HEK293 (cell line): ENCODE results near the gene GNLY.
"Not testable (repeated sequence)": the region's sequence is repeated elsewhere in the genome, so short reads cannot be mapped to it uniquely, and the experiment has no call there.

Experiments used
- CTCF ChIA-PET: fragments of 350-600 bp; formaldehyde crosslinking; extraction: SDS; loops from one replicate; lab custom pipeline; 2021; ENCODE audit warnings: antibody characterized with exemption; lab: Yijun Ruan, JAX
- POLR2A ChIA-PET: fragments of 300-600 bp; formaldehyde crosslinking; extraction: SDS; loops from one replicate; lab custom pipeline; 2020; ENCODE audit warnings: antibody characterized with exemption, inconsistent platforms; lab: Yijun Ruan, JAX
- H3K27ac ChIP-seq: fragments of 200-500 bp; sonication (Bioruptor generic); 2 replicates; pipeline ENCODE4 v1.5.1; 2014; ENCODE audit warnings: low read depth, low read length, control low read depth, inconsistent platforms; ENCODE audit errors: extremely low read depth
- H3K36me3 ChIP-seq, 2 experiments: fragments of 200-500 bp in 1 of 2; sonication (Bioruptor generic) in 1 of 2; 1 replicate in 1 of 2; 2 replicates in 1 of 2; pipeline ENCODE4 v1.5.1; 2014 to 2017; ENCODE audit warnings: inconsistent platforms in 2 of 2, low read length in 2 of 2; ENCODE audit not compliant: control insufficient read depth in 2 of 2, insufficient read depth in 1 of 2
- H3K4me1 ChIP-seq: fragments of 200-500 bp; sonication (Bioruptor generic); 2 replicates; pipeline ENCODE4 v1.5.1; 2014; ENCODE audit warnings: mild to moderate bottlenecking, low read length, inconsistent platforms; ENCODE audit not compliant: control insufficient read depth, insufficient read depth
- H3K4me3 ChIP-seq: 2 replicates; pipeline ENCODE4 v1.5.1; 2011; ENCODE audit warnings: low read depth, mild to moderate bottlenecking, control low read depth, low read length, moderate library complexity
- H3K9me3 ChIP-seq: fragments of 200-500 bp; sonication (Bioruptor generic); 2 replicates; pipeline ENCODE4 v1.5.1; 2014; ENCODE audit warnings: low read depth, low read length, inconsistent platforms; ENCODE audit not compliant: control insufficient read depth, insufficient read depth
- EGR2 ChIP-seq: fragments of 450-650 bp; formaldehyde crosslinking; IDR thresholded peaks from 2 replicates; pipeline ENCODE4 v1.5.1; 2016; ENCODE audit warnings: low read depth, missing biosample characterization, missing genetic modification characterization
- GLIS1 ChIP-seq: fragments of 450-650 bp; formaldehyde crosslinking; IDR thresholded peaks from 2 replicates; pipeline ENCODE4 v1.5.1; 2016; ENCODE audit warnings: missing biosample characterization, missing genetic modification characterization
- KLF9 ChIP-seq: fragments of 450-650 bp; formaldehyde crosslinking; IDR thresholded peaks from 2 replicates; pipeline ENCODE4 v1.5.1; 2016; ENCODE audit warnings: missing biosample characterization, missing genetic modification characterization, low read depth
- MZF1 ChIP-seq: fragments of 450-650 bp; formaldehyde crosslinking; IDR thresholded peaks from 2 replicates; pipeline ENCODE4 v1.5.1; 2017; ENCODE audit warnings: missing biosample characterization, missing genetic modification characterization, borderline replicate concordance
- SALL2 ChIP-seq: fragments of 450-650 bp; formaldehyde crosslinking; IDR thresholded peaks from 2 replicates; pipeline ENCODE4 v1.5.0; 2017; ENCODE audit warnings: missing biosample characterization, mild to moderate bottlenecking, missing genetic modification characterization, borderline replicate concordance
- ZBTB44 ChIP-seq: fragments of 450-650 bp; IDR thresholded peaks from 2 replicates; pipeline ENCODE4 v1.5.1; 2018; ENCODE audit warnings: missing biosample characterization, mild to moderate bottlenecking, missing genetic modification characterization
- ZFHX2 ChIP-seq: fragments of 450-650 bp; formaldehyde crosslinking; conservative IDR thresholded peaks from 2 replicates; pipeline ENCODE4 v1.5.1; 2016; ENCODE audit warnings: missing biosample characterization, missing genetic modification characterization
- ZNF248 ChIP-seq: fragments of 450-650 bp; formaldehyde crosslinking; IDR thresholded peaks from 2 replicates; pipeline ENCODE4 v1.5.1; 2017; ENCODE audit warnings: missing biosample characterization, missing genetic modification characterization
- ZNF335 ChIP-seq: fragments of 450-650 bp; formaldehyde crosslinking; conservative IDR thresholded peaks from 2 replicates; pipeline ENCODE4 v1.5.1; 2016; ENCODE audit warnings: missing biosample characterization, missing genetic modification characterization
- ZNF510 ChIP-seq: fragments of 450-650 bp; formaldehyde crosslinking; IDR thresholded peaks from 2 replicates; pipeline ENCODE4 v1.5.1; 2018; ENCODE audit warnings: mild to moderate bottlenecking, missing genetic modification characterization, missing biosample characterization; ENCODE audit not compliant: insufficient replicate concordance
- ZNF561 ChIP-seq: fragments of 450-650 bp; IDR thresholded peaks from 2 replicates; pipeline ENCODE4 v1.5.1; 2018; ENCODE audit warnings: missing biosample characterization, missing genetic modification characterization, borderline replicate concordance
- ZNF571 ChIP-seq: fragments of 450-650 bp; formaldehyde crosslinking; IDR thresholded peaks from 2 replicates; pipeline ENCODE4 v1.5.0; 2017; ENCODE audit warnings: missing biosample characterization, missing genetic modification characterization
- ZNF658 ChIP-seq: fragments of 450-650 bp; formaldehyde crosslinking; IDR thresholded peaks from 2 replicates; pipeline ENCODE4; 2016; ENCODE audit warnings: missing biosample characterization, missing genetic modification characterization
- ZNF707 ChIP-seq: fragments of 450-650 bp; formaldehyde crosslinking; IDR thresholded peaks from 2 replicates; pipeline ENCODE4 v1.5.1; 2016; ENCODE audit warnings: missing biosample characterization, missing genetic modification characterization
- TF ChIP-seq, protein P1 (sequence below): fragments of 450-650 bp; formaldehyde crosslinking; IDR thresholded peaks from 2 replicates; pipeline ENCODE4 v1.5.1; 2016; ENCODE audit warnings: missing biosample characterization, missing genetic modification characterization
- TF ChIP-seq, protein P2 (sequence below): fragments of 450-650 bp; formaldehyde crosslinking; IDR thresholded peaks from 2 replicates; pipeline ENCODE4 v1.5.1; 2016; ENCODE audit warnings: missing biosample characterization, missing genetic modification characterization

Gene GNLY

GRCh38 chr2:85655961-85656417, 38.2 kb upstream of the GNLY start (continued):
- TF ChIP-seq, protein P1, sequence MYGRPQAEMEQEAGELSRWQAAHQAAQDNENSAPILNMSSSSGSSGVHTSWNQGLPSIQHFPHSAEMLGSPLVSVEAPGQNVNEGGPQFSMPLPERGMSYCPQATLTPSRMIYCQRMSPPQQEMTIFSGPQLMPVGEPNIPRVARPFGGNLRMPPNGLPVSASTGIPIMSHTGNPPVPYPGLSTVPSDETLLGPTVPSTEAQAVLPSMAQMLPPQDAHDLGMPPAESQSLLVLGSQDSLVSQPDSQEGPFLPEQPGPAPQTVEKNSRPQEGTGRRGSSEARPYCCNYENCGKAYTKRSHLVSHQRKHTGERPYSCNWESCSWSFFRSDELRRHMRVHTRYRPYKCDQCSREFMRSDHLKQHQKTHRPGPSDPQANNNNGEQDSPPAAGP: no peak
- TF ChIP-seq ZNF510 (tag by site-specific recombination) (no peak), ZNF658 (tag by site-specific recombination) (no peak), ZNF561 (tag by site-specific recombination) (no peak)

- TF ChIP-seq MZF1 (no peak), ZNF335 (tag by site-specific recombination) (no peak), ZNF571 (no peak), ZNF248 (tag by site-specific recombination) (no peak), ZBTB44 (tag by site-specific recombination) (no peak), KLF9 (tag by site-specific recombination) (no peak)
- TF ChIP-seq, protein P2, sequence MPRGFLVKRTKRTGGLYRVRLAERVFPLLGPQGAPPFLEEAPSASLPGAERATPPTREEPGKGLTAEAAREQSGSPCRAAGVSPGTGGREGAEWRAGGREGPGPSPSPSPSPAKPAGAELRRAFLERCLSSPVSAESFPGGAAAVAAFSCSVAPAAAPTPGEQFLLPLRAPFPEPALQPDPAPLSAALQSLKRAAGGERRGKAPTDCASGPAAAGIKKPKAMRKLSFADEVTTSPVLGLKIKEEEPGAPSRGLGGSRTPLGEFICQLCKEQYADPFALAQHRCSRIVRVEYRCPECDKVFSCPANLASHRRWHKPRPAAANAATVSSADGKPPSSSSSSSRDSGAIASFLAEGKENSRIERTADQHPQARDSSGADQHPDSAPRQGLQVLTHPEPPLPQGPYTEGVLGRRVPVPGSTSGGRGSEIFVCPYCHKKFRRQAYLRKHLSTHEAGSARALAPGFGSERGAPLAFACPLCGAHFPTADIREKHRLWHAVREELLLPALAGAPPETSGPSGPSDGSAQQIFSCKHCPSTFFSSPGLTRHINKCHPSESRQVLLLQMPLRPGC: no peak
- Histone ChIP-seq H3K36me3 (peaks cover 17 to 23% of the 10 kb centered on the region in 2 experiments; a peak in 2 of 3 replicates), H3K9me3 (no peaks in the 10 kb centered on the region), H3K27ac (no peak overlapping the region), H3K4me1 (no peaks in the 10 kb centered on the region), H3K4me3 (no peak overlapping the region)
- ChIA-PET POLR2A (no interaction called here), CTCF (interaction anchor here (0.6 to 3.1 kb wide), 4 partner anchors 19 to 830 kb away, joined by 3 to 12 read pairs (median 5); no protein-coding TSS in a partner anchor)
Observed at GRCh38 chr2:85656468-85656867, 37.7 kb upstream of the GNLY start.

DNA sequence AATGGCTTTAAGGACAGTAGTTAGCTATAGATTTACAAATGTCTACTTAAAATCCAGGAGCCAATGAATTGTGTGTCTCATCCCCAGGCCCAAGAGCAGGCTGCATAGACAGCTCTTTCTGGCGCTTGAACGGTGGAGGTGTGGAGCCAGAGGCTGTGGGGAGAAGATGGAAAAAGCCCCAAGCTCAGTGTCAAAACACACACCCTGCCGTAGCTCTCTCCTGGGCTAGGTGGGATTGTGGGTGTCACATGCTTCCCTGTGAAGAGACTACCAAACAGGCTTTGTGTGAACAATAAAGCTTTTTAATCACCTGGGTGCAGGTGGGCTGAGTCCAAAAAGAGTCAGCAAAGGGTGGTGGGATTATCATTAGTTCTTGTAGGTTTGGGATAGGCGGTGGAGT, 36.8 kb upstream of the GNLY start:
- H3K4me3 ChIP-seq, H3K9me3 ChIP-seq, H3K27ac ChIP-seq, POLR2A ChIA-PET, H3K4me1 ChIP-seq: not testable (repeated sequence)
- H3K36me3 ChIP-seq: peaks cover 11 to 14% of the 10 kb centered on the region in 2 experiments; a peak in 2 of 3 replicates
- CTCF ChIA-PET: interaction anchor here (1.0 to 3.1 kb wide), 4 partner anchors 9 to 423 kb away, joined by 3 to 18 read pairs (median 6); no protein-coding TSS in a partner anchor

GRCh38 chr2:85659324-85659981, 34.7 kb upstream of the GNLY start:
- ChIA-PET CTCF (interaction anchor here (0.6 to 3.1 kb wide), 4 partner anchors 22 to 362 kb away, joined by 3 to 18 read pairs (median 4); no protein-coding TSS in a partner anchor), POLR2A (interaction anchor here (0.8 kb wide), 1 partner anchor 16 kb away, joined by 3 read pairs; no protein-coding TSS in a partner anchor)
- H3K4me3 ChIP-seq: no peak overlapping the region
- no peaks in the 10 kb centered on the region for H3K4me1 ChIP-seq
- peaks cover 3% of the 10 kb centered on the region in 2 experiments; a peak in 2 of 3 replicates for H3K36me3 ChIP-seq
- no peaks in the 10 kb centered on the region for H3K9me3 ChIP-seq
- no peak overlapping the region for H3K27ac ChIP-seq
- TF ChIP-seq ZFHX2: peak; percentile 20; the same call in 1 of the 2 replicates
- 0 out of 2 replicates have a peak, but pooled peaks have one; percentile 19 for TF ChIP-seq EGR2
- TF ChIP-seq ZNF707 (tag by site-specific recombination): no peak
- no peak for TF ChIP-seq SALL2 (tag by site-specific recombination)
- peak; percentile 24; the same call in 1 of the 2 replicates for TF ChIP-seq GLIS1 (tag by site-specific recombination)

DNA sequence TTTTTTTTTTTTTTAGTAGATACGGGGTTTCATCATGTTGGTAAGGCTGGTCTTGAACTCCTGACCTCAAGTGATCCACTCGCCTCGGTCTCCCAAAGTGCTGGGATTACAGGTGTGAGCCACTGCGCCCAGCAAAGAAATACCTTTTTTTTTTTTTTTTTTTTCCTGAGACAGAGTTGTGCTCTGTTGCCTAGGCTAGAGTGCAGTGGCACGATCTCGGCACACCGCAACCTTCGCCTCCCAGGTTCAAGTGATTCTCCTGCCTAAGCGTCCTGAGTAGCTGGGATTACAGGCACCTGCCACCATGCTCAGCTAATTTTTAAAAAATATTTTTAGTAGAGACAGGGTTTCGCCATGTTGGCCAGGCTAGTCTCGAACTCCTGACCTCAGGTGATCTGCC, 33.9 kb upstream of the GNLY start:
- H3K4me3 ChIP-seq, H3K36me3 ChIP-seq, H3K9me3 ChIP-seq, H3K4me1 ChIP-seq, H3K27ac ChIP-seq: not testable (repeated sequence)
- ChIA-PET POLR2A (interaction anchor here (0.7 kb wide), 1 partner anchor 23 kb away, joined by 4 read pairs; no protein-coding TSS in a partner anchor), CTCF (interaction anchor here (0.6 to 1.0 kb wide), 3 partner anchors 8 to 90 kb away, joined by 3 read pairs; no protein-coding TSS in a partner anchor)
